Effector memory CD4-positive, alpha-beta T cell (primary cell): ENCODE data around the gene GTPBP6.

ENCODE experiments used
- DNase-seq, 3 donors: peaks; one replicate each; pipeline ENCODE4 v3.0.0-alpha.2; 2020
- H3K27ac ChIP-seq: 2 replicates; pipeline ENCODE4 v1.7.0; 2013; ENCODE audit warnings: mild to moderate bottlenecking, low read length, moderate library complexity; ENCODE audit not compliant: insufficient read depth, poor library complexity, severe bottlenecking
- H3K27me3 ChIP-seq: replicated peaks from 2 replicates; pipeline ENCODE4 v1.7.0; 2013; ENCODE audit warnings: mild to moderate bottlenecking, low read length; ENCODE audit not compliant: insufficient read depth, control insufficient read depth, poor library complexity, severe bottlenecking
- H3K36me3 ChIP-seq: 2 replicates; pipeline ENCODE4 v1.7.0; 2013; ENCODE audit warnings: mild to moderate bottlenecking, low read length, moderate library complexity; ENCODE audit not compliant: control insufficient read depth, insufficient read depth
- H3K4me1 ChIP-seq: 2 replicates; pipeline ENCODE4 v1.7.0; 2013; ENCODE audit warnings: low read length, mild to moderate bottlenecking; ENCODE audit not compliant: control insufficient read depth, insufficient read depth, poor library complexity, severe bottlenecking
- H3K4me3 ChIP-seq: 2 replicates; pipeline ENCODE4 v1.7.0; 2013; ENCODE audit warnings: low read length, low read depth, mild to moderate bottlenecking; ENCODE audit not compliant: insufficient read depth, poor library complexity, severe bottlenecking
- H3K9me3 ChIP-seq: 2 replicates; pipeline ENCODE4 v1.7.0; 2013; ENCODE audit warnings: mild to moderate bottlenecking, low read length, moderate library complexity; ENCODE audit not compliant: control insufficient read depth

GTPBP6 gene

DNA sequence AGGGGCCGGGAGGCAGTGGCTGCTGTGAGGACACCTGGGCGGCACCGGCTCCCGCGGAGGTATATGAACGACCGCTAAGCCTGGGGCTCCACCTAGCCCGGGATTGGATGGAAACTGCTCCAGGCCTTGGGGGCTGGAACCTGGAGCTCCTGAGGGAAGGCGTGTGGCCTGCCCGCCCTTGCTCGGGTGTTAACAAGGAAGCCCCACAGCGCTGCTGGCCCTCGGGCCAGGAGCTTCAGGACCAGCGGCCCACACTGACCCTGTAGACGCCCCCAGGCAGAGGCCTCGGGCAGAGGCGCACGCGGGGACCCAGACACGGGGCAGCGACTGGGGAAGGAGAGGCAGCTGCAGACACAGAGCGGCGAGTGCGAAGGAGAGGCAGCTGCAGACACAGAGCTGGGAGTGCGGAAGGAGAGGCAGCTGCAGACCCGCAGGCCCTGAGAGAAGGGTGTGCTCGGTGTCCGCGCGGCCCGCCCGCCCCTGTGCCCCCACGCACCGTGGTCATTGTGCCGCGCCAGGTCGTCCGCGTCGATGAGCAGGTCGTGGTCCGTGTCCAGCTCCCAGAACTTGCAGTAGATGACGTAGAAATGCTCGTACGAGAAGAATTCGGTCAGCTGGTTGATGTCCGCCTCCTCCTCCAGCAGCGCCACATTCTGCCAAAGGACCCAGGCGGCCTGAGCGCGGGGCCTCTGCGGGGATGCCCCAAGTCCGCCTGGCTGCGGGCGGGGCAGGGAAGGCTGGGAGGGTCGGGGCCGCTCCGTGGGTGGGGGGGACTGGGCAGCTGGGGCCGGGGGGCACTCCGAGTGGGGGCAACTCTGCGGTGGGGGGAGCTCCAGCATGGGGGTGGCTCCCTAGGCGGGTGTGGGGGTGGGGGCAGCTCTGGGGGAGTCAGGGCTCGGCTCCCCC lies 26.7 kb upstream of the GTPBP6 start:
- H3K4me3 ChIP-seq, result no peak overlapping the region
- no peak overlapping the region for H3K27ac ChIP-seq
- no peaks in the 10 kb centered on the region for H3K27me3 ChIP-seq
- no peaks in the 10 kb centered on the region for H3K4me1 ChIP-seq
- no peaks in the 10 kb centered on the region for H3K9me3 ChIP-seq
- DNase-seq, result no peak
- H3K36me3 ChIP-seq, result peaks cover 4% of the 10 kb centered on the region

GRCh38 chrX:344371-344901 lies 25.8 kb upstream of the GTPBP6 start:
- Histone ChIP-seq H3K9me3 (no peaks in the 10 kb centered on the region), H3K36me3 (peaks cover 4% of the 10 kb centered on the region), H3K27me3 (no peaks in the 10 kb centered on the region), H3K4me3 (no peak overlapping the region), H3K27ac (no peak overlapping the region), H3K4me1 (no peaks in the 10 kb centered on the region)
- no peak for DNase-seq

DNA sequence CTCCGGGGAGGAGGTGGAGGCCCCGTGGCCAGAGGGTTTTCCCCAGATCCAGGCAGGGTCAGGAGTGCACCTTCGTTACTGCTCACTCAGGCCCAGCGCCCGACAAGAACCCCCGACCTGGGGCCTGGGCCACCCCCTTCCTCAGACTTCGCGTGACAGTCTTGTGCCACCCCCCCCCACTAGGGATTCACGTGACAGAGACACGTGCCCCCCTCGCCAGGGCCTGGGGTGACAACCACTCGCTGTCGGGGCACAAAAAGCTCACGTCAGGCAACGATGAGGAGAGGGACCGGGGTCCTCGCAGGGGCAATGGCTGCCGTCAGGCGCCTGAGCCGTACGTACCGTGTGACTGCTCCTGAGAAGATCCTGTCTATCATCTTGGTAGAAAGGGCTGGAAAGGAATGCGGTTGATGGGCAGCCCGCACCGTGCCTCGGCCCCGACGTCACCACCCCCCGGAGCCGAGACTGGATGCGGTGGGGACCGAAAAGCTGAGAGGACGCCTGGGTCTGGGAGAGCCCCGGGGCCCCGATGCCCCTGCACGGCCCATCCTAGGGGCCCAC lies 23.0 kb upstream of the GTPBP6 start:
- H3K4me1 ChIP-seq, result no peaks in the 10 kb centered on the region
- peaks cover 4% of the 10 kb centered on the region for H3K36me3 ChIP-seq
- no peak overlapping the region for H3K4me3 ChIP-seq
- H3K27ac ChIP-seq, result no peak overlapping the region
- no peaks in the 10 kb centered on the region for H3K27me3 ChIP-seq
- H3K9me3 ChIP-seq, result no peaks in the 10 kb centered on the region
- no peak for DNase-seq

- no peaks in the 10 kb centered on the region for H3K27me3 ChIP-seq
- no peak overlapping the region for H3K27ac ChIP-seq
- H3K4me3 ChIP-seq, result no peak overlapping the region
- H3K4me1 ChIP-seq, result no peaks in the 10 kb centered on the region
- no peaks in the 10 kb centered on the region for H3K9me3 ChIP-seq
- no peak for DNase-seq
- peaks cover 4% of the 10 kb centered on the region for H3K36me3 ChIP-seq
Measured at GRCh38 chrX:340641-341423, 22.2 kb upstream of the GTPBP6 start.

- Histone ChIP-seq H3K27ac (no peak overlapping the region), H3K4me3 (no peak overlapping the region), H3K4me1 (no peaks in the 10 kb centered on the region), H3K36me3 (peaks cover 3% of the 10 kb centered on the region), H3K9me3 (no peaks in the 10 kb centered on the region), H3K27me3 (no peaks in the 10 kb centered on the region)
- DNase-seq, result no peak
Measured at GRCh38 chrX:340121-340520, 21.5 kb upstream of the GTPBP6 start.

- no peak for DNase-seq
Measured at GRCh38 chrX:338836-339400, 20.3 kb upstream of the GTPBP6 start.

DNA sequence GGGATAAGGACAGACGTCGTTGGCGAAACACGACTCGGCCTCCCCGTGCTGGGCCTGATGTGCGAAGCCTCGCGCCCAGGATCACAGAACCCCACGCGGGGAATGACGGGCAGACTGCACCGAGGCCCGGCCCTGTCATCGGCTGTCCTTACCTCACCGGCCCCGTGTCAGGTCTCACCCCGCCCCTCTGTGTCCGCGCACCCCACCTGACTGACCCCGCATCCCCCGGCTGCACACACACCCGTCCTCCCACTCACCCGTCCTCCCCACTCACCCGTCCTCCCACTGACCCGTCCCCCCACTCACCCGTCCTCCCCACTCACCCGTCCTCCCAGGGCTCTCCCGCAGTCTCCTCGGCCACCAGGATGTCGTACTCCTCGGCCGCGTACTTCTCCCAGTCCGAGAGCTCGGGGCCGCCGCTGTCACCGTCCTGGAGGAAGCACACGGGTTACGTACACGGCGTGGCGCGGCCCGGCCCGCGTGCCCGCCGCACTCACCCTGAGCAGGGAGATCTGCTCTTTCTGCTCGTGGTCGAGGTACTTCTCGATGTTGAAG lies 19.8 kb upstream of the GTPBP6 start:
- H3K27me3 ChIP-seq, result no peaks in the 10 kb centered on the region
- H3K4me1 ChIP-seq, result no peaks in the 10 kb centered on the region
- H3K27ac ChIP-seq, result no peak overlapping the region
- H3K36me3 ChIP-seq, result no peaks in the 10 kb centered on the region
- no peak for DNase-seq
- H3K9me3 ChIP-seq, result no peaks in the 10 kb centered on the region
- no peak overlapping the region for H3K4me3 ChIP-seq

More at GRCh38 chrX:338836-339400, 20.3 kb upstream of the GTPBP6 start:
- H3K27me3 ChIP-seq, result no peaks in the 10 kb centered on the region
- no peaks in the 10 kb centered on the region for H3K36me3 ChIP-seq
- H3K9me3 ChIP-seq, result no peaks in the 10 kb centered on the region
- H3K4me3 ChIP-seq, result no peak overlapping the region
- no peaks in the 10 kb centered on the region for H3K4me1 ChIP-seq
- no peak overlapping the region for H3K27ac ChIP-seq

DNA sequence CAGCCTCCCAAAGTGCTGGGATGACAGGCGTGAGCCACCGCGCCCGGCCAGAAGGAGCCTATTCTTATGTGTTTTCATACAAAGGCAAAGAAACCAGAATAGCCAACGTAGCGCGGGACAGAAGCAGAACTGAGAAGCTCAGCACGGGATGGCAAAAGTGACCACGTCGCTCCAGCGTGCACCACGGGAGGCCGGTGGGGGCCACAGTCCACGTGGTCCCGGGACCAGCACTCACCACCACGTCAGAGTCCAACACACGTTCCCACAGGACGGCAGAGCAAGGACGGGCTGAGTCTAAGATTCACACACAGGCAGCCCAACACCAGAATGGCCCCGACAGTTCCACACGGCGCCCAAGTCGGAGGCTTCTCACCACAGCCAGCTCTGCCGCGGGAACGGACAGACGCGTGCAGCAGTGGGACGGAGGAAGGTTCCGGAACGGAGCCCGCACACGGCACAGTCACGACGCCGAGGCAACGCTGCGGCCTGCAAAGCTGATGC lies 18.8 kb upstream of the GTPBP6 start:
- Histone ChIP-seq H3K36me3 (no peaks in the 10 kb centered on the region), H3K4me1 (no peaks in the 10 kb centered on the region), H3K4me3 (no peak overlapping the region), H3K27me3 (no peaks in the 10 kb centered on the region), H3K27ac (no peak overlapping the region), H3K9me3 (no peaks in the 10 kb centered on the region)
- no peak for DNase-seq

GRCh38 chrX:336227-336626 lies 17.6 kb upstream of the GTPBP6 start:
- H3K9me3 ChIP-seq, result no peaks in the 10 kb centered on the region
- peaks cover 3% of the 10 kb centered on the region for H3K27me3 ChIP-seq
- no peaks in the 10 kb centered on the region for H3K36me3 ChIP-seq
- peaks cover 3% of the 10 kb centered on the region for H3K4me1 ChIP-seq
- no peak overlapping the region for H3K4me3 ChIP-seq
- no peak for DNase-seq
- H3K27ac ChIP-seq, result no peak overlapping the region
